DOHH2 (cell line): ENCODE measurements around the gene FAM236D.
"Not testable (repeated sequence)": the region's sequence is repeated elsewhere in the genome, so short reads cannot be mapped to it uniquely, and the experiment has no call there.

Experiments
- H3F3A ChIP-seq: fragments of 200-600 bp; sonication (generic), shearing (Covaris generic); 2 replicates; pipeline ENCODE4 v1.6.0; 2016; ENCODE audit warnings: antibody characterized with exemption, mild to moderate bottlenecking; ENCODE audit not compliant: control insufficient read depth, insufficient read depth
- H3K27ac ChIP-seq: fragments of 200-600 bp; sonication (generic); 2 replicates; pipeline ENCODE4 v1.5.1; 2014; ENCODE audit warnings: low read depth, mild to moderate bottlenecking, low read length, moderate library complexity
- H3K27me3 ChIP-seq: fragments of 200-600 bp; sonication (generic); 2 replicates; pipeline ENCODE4 v1.6.1; 2014; ENCODE audit warnings: mild to moderate bottlenecking, low read length, mixed read lengths; ENCODE audit not compliant: control insufficient read depth
- H3K36me3 ChIP-seq: fragments of 200-600 bp; sonication (generic); 2 replicates; pipeline ENCODE4 v1.6.1; 2014; ENCODE audit warnings: mild to moderate bottlenecking, low read length, moderate library complexity, mixed read lengths; ENCODE audit not compliant: control insufficient read depth
- H3K4me1 ChIP-seq: fragments of 200-600 bp; sonication (generic); 2 replicates; pipeline ENCODE4 v1.6.1; 2014; ENCODE audit warnings: mild to moderate bottlenecking, low read length, mixed read lengths; ENCODE audit not compliant: control insufficient read depth
- H3K4me2 ChIP-seq: fragments of 200-600 bp; sonication (generic); 2 replicates; pipeline ENCODE4 v1.6.0; 2014; ENCODE audit warnings: mild to moderate bottlenecking, low read length, moderate library complexity
- H3K4me3 ChIP-seq: fragments of 200-600 bp; sonication (generic); 2 replicates; pipeline ENCODE4 v1.5.1; 2014; ENCODE audit warnings: mild to moderate bottlenecking, low read length, mixed read lengths
- H3K79me2 ChIP-seq: fragments of 200-600 bp; sonication (generic); 2 replicates; pipeline ENCODE4 v1.6.1; 2014; ENCODE audit warnings: mild to moderate bottlenecking, low read length, mixed read lengths; ENCODE audit not compliant: control insufficient read depth
- H3K9me2 ChIP-seq: fragments of 200-600 bp; sonication (generic); replicated peaks from 2 replicates; pipeline ENCODE4 v1.6.1; 2014; ENCODE audit warnings: mild to moderate bottlenecking, low read length, mixed read lengths; ENCODE audit not compliant: control insufficient read depth
- H3K9me3 ChIP-seq: fragments of 200-600 bp; sonication (generic); 2 replicates; pipeline ENCODE4 v1.6.1; 2014; ENCODE audit warnings: antibody characterized with exemption, low read length, mixed read lengths; ENCODE audit not compliant: control insufficient read depth, insufficient read depth
- H4K20me1 ChIP-seq: fragments of 200-600 bp; sonication (generic); 2 replicates; pipeline ENCODE4 v1.6.0; 2014; ENCODE audit warnings: low read depth, mild to moderate bottlenecking, antibody characterized with exemption, low read length, moderate library complexity; ENCODE audit not compliant: control insufficient read depth, insufficient read depth

Gene FAM236D

DNA sequence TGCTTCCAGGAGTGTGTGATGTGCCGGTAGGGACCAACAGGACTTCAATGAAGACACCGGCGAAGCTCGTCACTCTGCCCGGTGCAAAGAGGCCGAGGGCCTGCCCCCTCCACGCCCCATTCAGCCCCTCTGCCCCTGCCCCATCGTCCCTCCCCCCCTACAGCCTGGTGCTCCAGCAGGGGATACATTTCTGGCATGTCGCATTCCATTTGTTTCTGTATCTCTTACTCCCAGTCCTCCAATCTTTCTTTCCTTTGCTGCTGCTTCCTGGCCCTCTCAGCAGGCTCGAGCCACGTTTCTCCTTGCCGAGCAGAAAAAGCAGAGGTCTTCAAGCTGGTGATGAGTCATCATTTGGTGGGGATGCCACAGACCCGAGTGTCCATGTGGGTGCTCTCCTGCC, at the start of gene FAM236D:
TSS of gene FAM236D (minus strand) at position 101 of the 400 bp plus-strand sequence. CDS start at position 1, 100 bp downstream.
- H3K4me2 ChIP-seq, H4K20me1 ChIP-seq, H3K36me3 ChIP-seq, H3F3A ChIP-seq, H3K9me3 ChIP-seq, H3K9me2 ChIP-seq, H3K27me3 ChIP-seq, H3K4me3 ChIP-seq, H3K79me2 ChIP-seq, H3K4me1 ChIP-seq, H3K27ac ChIP-seq: not testable (repeated sequence)

DNA sequence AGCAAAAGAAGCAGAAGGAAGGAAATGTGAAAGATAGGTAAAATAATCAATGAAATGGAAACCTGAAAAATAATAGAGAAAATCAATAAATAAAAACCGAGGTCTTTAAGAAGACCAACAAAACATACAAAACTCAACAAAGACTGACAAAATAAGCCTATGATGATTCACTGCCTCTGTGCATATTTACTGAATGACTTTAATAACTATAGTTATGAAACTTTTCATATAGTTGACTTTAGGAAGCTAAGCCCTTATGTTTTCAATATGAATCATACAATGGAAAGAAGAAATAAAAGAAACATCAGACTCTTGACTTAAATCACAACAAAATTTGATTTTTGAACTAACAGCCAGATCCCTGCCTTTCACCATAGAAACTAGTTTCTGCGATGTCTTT, 29.5 kb upstream of the FAM236D start:
- not testable (repeated sequence) for H3F3A ChIP-seq, H3K4me1 ChIP-seq, H3K9me2 ChIP-seq, H3K79me2 ChIP-seq, H3K4me2 ChIP-seq, H3K9me3 ChIP-seq, H3K4me3 ChIP-seq, H4K20me1 ChIP-seq, H3K27ac ChIP-seq, H3K27me3 ChIP-seq, H3K36me3 ChIP-seq

DNA sequence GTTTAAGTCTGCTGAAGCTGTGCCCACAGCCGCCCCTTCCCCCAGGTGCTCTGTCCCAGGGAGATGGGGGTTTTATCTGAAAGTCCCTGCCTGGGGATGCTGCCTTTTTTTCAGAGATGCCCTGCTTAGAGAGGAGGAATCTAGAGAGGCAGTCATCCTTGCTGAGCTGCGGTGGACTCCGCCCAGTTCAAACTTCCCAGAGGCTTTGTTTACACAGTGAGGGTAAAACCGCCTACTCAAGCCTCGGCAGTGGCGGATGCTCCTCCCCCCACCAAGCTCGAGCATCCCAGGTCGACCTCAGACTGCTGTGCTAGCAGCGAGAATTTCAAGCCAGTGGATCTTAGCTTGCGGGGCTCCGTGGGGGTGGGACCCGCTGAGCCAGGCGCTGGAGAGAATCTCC, 22.7 kb upstream of the FAM236D start:
- H3K27me3 ChIP-seq, H3K4me2 ChIP-seq, H3K9me3 ChIP-seq, H3K36me3 ChIP-seq, H3K9me2 ChIP-seq, H4K20me1 ChIP-seq, H3K27ac ChIP-seq, H3F3A ChIP-seq, H3K4me1 ChIP-seq, H3K4me3 ChIP-seq, H3K79me2 ChIP-seq: not testable (repeated sequence)

DNA sequence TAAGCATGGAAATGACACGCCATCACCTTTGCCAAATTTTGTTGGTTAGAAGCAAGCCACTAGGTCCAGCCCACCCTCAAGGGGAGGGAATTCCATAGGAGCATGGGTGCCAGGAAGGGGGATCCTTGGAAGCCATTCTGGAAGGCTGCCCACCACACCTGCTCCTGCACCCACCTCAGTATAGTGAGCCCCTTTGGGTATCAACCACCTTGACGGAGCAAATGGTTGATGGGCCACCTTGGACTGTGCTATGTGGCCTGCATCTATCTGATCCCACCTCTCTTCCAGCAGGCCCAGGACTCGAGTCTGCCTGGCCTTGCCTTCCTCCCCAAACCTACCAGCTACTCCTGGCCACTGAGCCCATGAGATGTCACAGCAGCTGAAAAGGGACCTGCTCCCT, 17.6 kb downstream of the FAM236D start:
- not testable (repeated sequence) for H3K79me2 ChIP-seq, H3K27me3 ChIP-seq, H3K4me3 ChIP-seq, H3K9me2 ChIP-seq, H3K4me1 ChIP-seq, H3K4me2 ChIP-seq, H3K27ac ChIP-seq, H4K20me1 ChIP-seq, H3K36me3 ChIP-seq, H3K9me3 ChIP-seq, H3F3A ChIP-seq

DNA sequence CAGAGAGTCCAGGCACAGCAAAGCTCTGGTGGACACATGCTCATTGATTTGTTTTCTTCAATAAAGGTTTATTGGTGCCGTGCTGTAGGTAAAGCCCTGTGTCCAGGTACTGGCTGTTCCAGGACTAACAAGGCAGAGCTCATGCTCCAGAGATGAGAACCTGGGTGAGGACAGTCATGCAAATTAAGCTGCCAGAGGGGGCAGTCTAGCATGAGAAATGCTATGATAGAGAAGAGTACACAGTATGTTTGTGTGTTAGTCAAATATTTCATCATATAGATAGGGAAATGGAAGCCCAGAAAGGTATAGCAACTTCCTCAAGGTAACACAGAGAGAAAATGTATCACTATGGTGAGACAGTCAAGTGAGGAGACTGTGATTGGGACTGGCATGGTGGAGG, 19.9 kb downstream of the FAM236D start:
- not testable (repeated sequence) for H3K27me3 ChIP-seq, H3K4me3 ChIP-seq, H3K36me3 ChIP-seq

DNA sequence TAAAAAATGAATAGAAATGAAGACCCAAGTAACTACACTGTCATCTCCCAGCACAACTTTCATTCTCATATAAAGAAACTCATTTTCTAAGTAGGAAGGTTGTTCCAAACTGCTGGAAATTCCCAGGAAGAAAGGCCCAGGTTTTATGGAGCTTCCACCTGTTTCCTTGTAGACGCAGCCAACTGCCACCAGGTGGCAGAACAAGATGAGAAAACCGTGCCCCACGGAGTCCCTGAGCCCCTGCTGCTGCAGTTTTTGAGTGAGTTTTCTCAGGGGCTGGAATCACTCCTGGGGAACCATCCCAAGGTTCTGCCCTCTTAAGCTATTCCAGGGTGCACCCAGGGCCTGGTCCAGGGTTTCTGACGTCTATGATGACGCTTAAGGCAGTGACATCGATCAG, 24.0 kb downstream of the FAM236D start:
- H3K4me1 ChIP-seq, H3K4me3 ChIP-seq, H3K9me2 ChIP-seq, H3F3A ChIP-seq, H3K79me2 ChIP-seq, H3K27me3 ChIP-seq, H3K9me3 ChIP-seq, H3K27ac ChIP-seq, H3K4me2 ChIP-seq, H3K36me3 ChIP-seq, H4K20me1 ChIP-seq: not testable (repeated sequence)

More for the DNA sequence above, 19.9 kb downstream of the FAM236D start:
- not testable (repeated sequence) for H3K9me3 ChIP-seq, H4K20me1 ChIP-seq, H3K4me2 ChIP-seq, H3K79me2 ChIP-seq, H3K9me2 ChIP-seq, H3F3A ChIP-seq, H3K27ac ChIP-seq, H3K4me1 ChIP-seq

DNA sequence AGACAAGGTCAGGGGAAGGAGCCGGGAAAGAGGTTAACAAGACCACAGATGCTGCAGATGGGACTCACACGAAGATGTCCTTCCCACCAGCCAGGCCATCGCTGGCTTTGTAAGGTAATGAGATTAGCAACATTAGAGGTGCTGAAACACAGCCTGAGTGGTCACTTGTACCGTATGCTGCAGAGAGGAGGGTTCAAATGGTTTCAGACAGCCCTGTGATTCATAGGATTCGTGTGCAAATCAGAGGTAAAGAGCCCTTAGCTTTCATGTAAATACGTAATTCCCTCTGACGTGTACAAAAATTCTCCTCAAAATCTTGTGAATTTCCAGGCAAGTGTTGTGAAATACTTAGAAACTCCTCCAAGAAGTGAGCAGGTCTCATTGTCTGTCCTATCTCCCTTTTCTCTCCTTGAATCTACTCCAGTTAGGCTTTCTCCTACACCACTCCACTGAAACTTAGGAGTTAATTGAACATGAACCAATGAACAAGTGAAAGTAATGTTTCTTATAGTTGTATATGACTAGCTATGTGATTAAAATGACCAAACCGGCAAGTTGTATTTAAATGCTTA, 24.6 kb downstream of the FAM236D start:
- not testable (repeated sequence) for H3K4me2 ChIP-seq, H3K4me1 ChIP-seq, H3K4me3 ChIP-seq, H3K9me2 ChIP-seq, H3K27me3 ChIP-seq, H3K27ac ChIP-seq, H4K20me1 ChIP-seq, H3K79me2 ChIP-seq, H3K9me3 ChIP-seq, H3F3A ChIP-seq, H3K36me3 ChIP-seq

DNA sequence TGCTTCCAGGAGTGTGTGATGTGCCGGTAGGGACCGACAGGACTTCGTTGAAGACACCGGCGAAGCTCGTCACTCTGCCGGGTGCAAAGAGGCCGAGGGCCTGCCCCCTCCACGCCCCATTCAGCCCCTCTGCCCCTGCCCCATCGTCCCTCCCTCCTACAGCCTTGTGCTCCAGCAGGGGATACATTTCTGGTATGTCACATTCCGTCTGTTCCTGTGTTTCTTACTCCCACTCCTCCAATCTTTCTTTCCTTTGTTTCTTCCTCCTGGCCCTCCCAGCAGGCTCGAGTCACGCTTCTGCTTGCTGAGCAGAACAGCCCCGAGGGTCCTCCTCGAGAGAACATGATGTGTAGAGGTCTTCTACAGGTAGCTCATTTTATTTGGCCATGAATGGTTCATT, 25.4 kb downstream of the FAM236D start, which contains the start of gene FAM236B:
TSS of gene FAM236B (minus strand) at position 101 of the 400 bp plus-strand sequence. CDS start at position 1, 100 bp downstream.
- not testable (repeated sequence) for H3K36me3 ChIP-seq, H3K27ac ChIP-seq, H3F3A ChIP-seq, H3K4me1 ChIP-seq, H3K9me2 ChIP-seq, H3K9me3 ChIP-seq, H3K4me3 ChIP-seq, H3K79me2 ChIP-seq, H4K20me1 ChIP-seq, H3K4me2 ChIP-seq, H3K27me3 ChIP-seq
